Head of caudate nucleus (tissue), 42 donors: ENCODE results near the gene UBE2R2.
A peak's percentile ranks its signal among the peaks of the same experiment; 100 is the strongest.
"Not testable (repeated sequence)": the region's sequence is repeated elsewhere in the genome, so short reads cannot be mapped to it uniquely, and the experiment has no call there.

Experiments used
- DNase-seq, 42 donors: peaks; one replicate each; pipeline versions ENCODE4 v3.0.0 to v3.0.0-alpha.2; 2020 to 2021; ENCODE audit warnings: mixed read lengths in 7 of 42
- intact Hi-C: fragments of 100-400 bp; cut with DNase I; formaldehyde crosslinking; loops from one replicate; pipeline ENCODE4 v1.15.0; 2022

UBE2R2 gene

GRCh38 chr9:33943389-33943788 lies 126.4 kb downstream of the UBE2R2 start:
- no peak for DNase-seq
- intact Hi-C loops, result no loop called here

GRCh38 chr9:33946779-33947535 lies 130.0 kb downstream of the UBE2R2 start:
- intact Hi-C loops, result no loop called here
- DNase-seq, result no peak

- intact Hi-C loops, result no loop called here
Measured at GRCh38 chr9:33950371-33950770, 133.4 kb downstream of the UBE2R2 start.

GRCh38 chr9:33952066-33952465 lies 135.1 kb downstream of the UBE2R2 start:
- no peak for DNase-seq
- intact Hi-C loops, result no loop called here

More at GRCh38 chr9:33950371-33950770, 133.4 kb downstream of the UBE2R2 start:
- DNase-seq, result no peak

- no peak for DNase-seq
- intact Hi-C loops, result no loop called here
Measured at GRCh38 chr9:33956544-33956943, 139.6 kb downstream of the UBE2R2 start.

GRCh38 chr9:33959725-33960124 lies 142.8 kb downstream of the UBE2R2 start:
- no peak for DNase-seq
- intact Hi-C loops, result no loop called here

GRCh38 chr9:33962468-33962867 lies 145.5 kb downstream of the UBE2R2 start:
- not testable (repeated sequence) for DNase-seq

GRCh38 chr9:33964086-33964768 lies 147.3 kb downstream of the UBE2R2 start:
- intact Hi-C loops, result no loop called here
- peak in 4 of 42 donors; percentile 11 to 28 (median 18) for DNase-seq

More at GRCh38 chr9:33962468-33962867, 145.5 kb downstream of the UBE2R2 start:
- intact Hi-C loops, result not testable (repeated sequence)
